Mucosa of gallbladder (tissue), 1 donor: ENCODE measurements around the gene KCNJ16. TPM values are rescaled to one million over a fixed set of nuclear protein-coding genes. Genes with fewer than 3 reads are reported as not detected.

ENCODE experiments used
- DNase-seq: peaks from one replicate; pipeline ENCODE4 v3.0.0-alpha.2; 2020; ENCODE audit warnings: low spot score
- total RNA-seq: library from RNA; stranded (reverse); gene quantifications from one replicate; pipeline ENCODE4 v1.2.1, GENCODE V29; 2021
- donor health status: DM: no; HTN: no; CAD: no.

Gene KCNJ16
- total RNA-seq, 1 donor from 2014 or later, result 93.9 TPM

DNA sequence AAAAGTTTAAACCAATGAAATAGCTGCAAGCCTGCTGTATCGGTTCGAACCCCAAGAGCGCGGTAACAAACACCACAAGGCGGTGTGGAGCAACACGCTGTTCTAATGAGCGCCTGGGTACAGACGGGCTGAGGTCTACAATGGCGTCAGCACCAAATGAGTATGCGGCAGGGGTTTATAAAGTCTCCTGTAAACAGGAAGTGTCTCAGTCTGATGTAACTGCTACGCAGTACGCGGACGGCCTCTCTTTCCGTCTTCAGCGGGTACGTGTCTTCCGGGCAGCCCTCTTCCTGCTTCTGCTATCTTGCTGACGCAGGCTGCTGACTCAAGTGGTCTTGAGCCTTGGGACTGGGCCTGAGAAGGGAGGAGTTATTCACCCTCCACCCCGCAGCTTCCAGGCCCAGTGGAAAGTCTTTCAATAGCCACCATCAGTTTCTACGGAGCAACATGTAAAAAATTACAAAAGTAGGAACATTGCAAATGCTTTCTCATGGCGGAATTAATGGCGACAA, 53.8 kb downstream of the KCNJ16 start:
- no peak for DNase-seq

DNA sequence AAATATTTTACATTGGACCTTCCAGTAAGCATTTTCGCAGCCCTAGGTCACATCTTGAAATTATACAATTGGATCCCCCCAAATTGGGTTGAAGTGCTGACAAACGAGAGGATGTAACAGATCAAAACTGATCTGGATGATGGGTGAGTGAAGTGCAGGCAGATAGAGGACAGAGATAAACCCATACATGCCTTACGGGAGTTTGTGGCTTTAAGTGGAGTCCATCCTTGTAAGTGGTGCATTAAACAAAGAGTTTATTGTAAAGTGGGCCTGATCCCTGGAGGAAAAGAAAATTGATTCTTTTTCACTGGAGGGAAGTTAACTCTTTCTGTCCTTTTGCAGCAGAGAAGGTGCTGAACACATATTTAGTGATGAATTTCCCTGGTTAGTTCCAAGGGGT, 55.3 kb downstream of the KCNJ16 start:
- no peak for DNase-seq

DNA sequence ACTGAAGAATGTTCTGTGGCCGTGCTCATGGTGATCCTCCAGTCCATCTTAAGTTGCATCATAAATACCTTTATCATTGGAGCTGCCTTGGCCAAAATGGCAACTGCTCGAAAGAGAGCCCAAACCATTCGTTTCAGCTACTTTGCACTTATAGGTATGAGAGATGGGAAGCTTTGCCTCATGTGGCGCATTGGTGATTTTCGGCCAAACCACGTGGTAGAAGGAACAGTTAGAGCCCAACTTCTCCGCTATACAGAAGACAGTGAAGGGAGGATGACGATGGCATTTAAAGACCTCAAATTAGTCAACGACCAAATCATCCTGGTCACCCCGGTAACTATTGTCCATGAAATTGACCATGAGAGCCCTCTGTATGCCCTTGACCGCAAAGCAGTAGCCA, 57.5 kb downstream of the KCNJ16 start:
- no peak for DNase-seq

DNA sequence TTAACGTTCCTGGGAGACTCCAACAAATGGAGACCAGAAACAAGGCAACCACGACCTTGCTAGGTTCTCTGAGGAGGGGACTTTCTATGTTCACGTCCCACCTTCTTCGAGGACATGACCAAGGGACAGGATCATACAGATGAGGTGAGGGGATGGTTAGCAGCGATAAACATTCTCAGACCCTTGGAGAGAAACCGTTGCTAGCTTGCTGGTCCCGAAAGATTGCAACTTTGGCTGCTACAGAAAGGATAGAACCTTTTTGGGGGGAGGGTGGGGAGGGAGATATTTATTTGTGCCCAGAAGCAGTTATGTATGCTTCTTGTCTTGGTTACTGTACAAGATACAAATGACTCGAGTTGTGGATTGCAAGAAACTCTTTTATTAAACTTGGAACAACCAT, 59.0 kb downstream of the KCNJ16 start:
- no peak for DNase-seq

DNA sequence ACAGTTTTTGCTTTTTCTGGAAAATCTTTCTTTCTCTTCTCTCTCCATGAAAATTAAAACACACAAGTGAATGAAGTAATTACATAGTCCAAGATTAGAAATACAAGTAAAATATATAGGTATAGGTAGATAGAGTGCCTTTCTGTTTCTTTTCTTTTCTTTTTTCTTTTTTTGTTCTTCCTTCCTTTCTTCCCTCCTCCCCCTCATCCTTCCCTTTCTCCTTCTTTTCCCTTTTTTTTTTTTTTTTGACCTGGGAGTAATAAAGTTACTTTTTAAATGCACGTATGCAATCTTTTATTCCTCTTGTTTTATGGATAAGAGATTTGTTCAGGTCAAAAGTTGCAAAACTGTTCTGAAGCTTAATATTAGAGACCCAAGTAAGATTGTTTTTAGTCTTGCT, 59.8 kb downstream of the KCNJ16 start:
- no peak for DNase-seq

DNA sequence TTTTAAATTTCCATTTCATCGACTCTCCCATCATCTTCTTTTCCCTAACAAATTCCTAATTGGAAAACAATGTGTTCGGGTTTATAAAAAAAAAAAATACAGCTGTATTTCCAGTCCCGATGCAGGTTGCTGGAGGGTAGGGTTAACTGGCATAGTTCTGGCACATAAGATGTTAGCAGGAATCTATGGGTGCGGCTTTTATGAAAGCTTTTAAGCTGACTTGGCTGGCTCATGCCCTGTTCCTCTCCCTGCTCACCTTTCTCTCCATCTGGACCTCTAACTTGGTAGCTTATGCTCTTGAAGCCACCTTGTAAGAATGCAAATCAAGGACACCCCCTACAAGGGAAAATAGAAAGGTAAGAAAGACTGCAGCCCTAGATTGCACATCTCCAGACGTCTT, 61.1 kb downstream of the KCNJ16 start:
- DNase-seq, result no peak

DNA sequence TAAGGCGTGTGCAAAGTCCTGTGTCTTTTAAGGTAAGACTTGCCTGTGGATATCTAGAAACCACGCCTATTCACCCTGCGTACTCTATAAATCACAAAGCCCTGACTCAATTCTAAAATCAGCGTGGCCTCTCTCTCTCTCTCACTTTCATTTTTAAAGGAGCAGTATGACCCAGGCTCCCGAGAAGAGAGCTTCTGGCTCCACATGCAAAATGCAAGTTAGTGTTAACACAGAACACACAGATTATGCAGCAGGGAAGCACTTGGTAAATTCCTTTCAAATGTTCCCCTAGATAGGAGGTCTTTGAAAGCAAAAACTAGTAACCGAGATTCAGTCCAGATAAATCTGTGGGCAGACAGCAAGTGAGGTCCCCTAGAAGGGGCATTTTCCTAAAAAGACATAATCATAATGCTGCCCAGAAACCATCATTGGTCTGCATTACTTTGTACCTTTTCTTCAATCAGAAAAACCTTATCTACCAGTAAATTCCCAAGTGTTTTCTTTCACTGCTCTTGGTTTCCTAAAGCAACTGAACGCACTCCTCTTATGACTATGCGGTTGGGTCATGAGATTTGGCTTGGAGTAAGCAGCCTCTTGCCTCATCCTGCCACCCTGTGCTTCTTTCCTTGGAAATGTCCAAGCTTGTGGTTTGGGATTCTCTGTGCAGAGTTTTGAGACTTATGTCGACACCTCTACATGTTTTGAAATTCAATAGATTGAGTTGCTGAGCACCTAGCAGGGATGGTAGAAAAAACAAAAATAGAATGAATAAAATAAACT, 62.6 kb downstream of the KCNJ16 start:
- DNase-seq, result peak; percentile 56

DNA sequence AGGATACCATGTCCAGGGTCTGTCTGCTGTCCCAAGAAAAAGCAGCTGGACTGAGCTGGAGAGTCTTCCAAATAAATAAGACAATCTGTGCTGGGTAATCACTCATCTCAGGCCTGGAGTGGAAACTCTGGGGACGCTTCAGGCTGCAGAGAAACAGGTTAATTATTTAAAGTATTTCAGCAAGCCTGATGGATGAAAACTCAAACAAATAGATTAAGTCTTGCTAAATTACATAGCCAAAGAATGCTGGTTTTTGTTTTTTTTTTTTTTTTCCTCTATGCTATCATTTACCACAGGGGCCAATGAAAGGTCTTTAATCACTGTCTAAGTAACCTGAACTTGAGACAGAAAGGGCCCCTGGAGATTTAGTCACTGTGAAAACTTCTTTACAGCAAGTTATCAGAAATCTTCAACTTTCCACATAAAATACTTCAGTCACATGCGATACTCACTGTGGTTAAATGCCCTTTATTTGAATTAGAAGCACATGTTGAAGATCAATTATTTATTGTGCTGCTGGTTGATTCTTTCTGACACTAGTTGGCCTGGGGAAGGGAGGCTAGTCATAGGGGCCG, 63.4 kb downstream of the KCNJ16 start:
- no peak for DNase-seq

DNA sequence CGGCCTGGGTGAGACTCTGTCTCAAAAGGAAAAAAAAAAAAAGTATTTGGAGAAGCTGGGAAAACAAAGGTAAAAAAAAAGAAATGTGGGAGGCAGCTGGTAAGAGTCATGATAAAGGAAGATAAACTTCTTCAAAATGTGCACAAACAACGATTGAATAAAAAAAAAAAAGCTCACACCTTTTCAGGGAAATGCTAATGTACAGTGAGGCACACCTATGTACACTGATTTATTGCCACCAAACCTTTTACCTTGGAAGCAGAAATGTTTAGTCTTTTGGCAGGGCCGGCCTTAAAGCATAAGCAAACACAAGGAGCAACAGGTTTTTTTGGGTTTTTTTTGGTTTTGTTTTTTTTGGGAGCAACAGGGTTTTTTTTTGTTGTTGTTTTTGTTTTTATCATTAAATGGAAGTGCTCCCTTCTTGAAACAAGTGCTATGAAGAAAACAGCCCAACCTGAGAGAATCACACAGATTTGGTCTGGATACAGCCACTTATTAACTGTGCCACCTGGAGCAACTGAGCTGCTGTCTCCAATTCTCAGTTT, 64.5 kb downstream of the KCNJ16 start:
- no peak for DNase-seq

DNA sequence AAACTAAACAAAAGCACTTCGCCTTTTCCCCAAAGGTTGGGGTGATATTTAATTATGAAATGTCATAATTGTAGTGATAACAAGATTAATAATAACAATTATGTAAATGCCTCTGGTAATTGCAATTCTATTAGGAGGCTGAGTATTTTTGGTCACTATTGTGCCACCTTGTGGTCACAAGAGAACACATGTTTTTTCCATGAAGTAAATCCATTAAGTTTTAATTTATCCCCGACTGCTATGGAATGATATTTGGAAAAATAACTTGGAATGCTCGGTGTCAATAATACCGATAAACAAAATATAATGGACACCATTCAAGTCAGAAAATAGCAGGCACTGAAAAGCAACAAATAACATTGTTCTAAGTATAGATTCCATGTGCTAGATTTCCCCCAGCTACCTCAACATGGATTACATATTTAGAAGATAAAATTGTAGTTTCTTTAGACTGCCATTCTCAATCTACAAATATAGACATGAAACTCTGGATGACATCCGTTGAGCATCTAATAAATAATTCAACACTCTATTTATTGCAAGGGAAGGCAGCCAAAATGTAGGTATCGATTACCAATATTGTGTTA, 69.3 kb downstream of the KCNJ16 start:
- DNase-seq, result no peak

DNA sequence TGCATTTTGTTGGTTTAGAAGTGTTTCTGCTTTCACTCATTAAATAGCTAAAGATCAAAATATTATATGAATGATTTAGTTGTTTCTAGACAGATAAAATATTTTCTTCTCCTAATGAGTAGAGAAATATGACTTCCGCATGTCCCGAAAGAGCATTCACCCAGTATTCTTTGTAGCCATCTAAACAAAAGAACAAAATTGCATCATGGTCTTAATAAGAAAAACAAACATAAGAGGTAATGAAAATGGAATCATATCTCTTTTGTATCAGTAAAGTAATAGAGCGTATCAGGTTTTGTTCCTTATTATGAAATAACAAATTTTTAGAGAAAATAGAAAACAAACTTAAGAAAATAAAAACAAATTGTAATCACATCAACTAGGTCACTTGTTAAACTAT, 78.2 kb downstream of the KCNJ16 start:
- DNase-seq, result no peak

DNA sequence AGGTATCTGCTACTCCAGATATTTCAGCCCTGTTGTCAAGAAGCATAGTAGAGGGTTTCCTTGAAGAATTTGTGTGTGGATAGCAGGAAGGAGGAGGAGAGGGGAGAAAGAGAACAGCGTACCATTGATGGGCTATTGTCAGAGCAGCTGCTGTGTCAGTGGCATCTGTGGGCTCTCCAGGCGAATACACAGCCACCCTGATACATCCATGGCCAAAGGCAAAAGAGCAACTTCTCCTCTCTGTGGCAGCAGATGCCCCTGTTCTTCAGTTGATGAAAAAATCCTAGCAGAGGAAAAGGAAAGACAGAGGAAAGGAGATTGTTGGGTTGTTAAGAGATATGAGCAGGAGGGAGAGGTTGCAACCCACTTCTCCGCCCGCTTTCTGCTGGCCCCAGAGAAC, 82.1 kb downstream of the KCNJ16 start:
- DNase-seq, result no peak

DNA sequence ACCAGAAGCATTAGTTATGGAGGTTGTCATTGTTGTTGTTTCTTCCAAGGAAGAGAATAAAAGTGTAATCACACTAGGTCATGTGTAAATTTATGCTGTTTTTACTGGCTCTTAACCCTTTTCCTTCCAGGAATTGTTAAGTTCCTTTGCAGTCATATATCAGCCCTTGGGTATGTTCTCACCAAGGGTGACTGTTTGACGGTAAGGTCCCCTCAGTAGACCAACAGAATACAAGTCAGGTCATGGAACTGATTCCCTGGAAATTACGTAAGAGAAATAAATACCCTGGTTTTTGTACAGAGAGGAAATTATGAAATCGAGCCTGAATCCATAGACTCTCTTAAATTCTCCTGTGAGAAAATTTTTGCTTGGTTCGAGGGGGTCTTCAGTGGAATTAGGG, 83.2 kb downstream of the KCNJ16 start:
- DNase-seq, result no peak

DNA sequence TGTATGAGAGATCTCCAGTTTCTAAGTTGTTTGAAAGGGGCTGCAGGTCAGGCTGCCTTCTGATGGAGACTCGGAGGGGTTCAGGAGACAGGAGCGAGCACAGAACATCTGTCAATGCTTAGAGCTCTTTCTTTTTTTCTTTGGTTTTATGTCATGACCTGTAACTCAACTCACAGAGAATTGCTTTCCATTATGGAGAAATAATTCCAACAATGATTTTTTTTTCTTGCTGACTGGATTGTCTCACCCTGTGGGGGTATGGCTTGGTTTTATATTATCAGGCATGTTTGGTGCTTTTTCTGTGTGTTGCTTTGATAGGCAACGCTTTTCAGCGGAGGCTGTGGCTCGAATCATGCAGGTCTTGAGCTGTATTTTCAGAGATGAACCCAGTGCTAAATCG, 83.6 kb downstream of the KCNJ16 start:
- DNase-seq, result no peak

DNA sequence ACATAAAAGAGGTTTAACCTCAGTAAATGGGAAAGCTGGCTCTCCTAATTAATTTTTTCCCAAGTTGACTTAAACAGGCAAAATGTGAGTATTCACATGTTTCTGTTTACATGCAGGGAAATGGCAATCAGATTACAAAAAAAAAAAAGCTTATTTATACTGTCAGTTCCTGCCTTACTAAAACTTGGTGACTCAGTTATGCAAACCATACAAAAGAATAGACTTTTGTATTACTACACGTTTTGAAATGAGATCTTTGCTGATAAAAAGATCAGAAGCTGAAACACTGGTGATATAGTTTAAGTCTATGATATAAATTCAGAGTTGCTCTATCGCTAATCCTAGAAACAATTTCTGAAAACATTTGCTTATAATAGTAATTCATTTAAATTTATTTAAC, 85.0 kb downstream of the KCNJ16 start:
- no peak for DNase-seq

DNA sequence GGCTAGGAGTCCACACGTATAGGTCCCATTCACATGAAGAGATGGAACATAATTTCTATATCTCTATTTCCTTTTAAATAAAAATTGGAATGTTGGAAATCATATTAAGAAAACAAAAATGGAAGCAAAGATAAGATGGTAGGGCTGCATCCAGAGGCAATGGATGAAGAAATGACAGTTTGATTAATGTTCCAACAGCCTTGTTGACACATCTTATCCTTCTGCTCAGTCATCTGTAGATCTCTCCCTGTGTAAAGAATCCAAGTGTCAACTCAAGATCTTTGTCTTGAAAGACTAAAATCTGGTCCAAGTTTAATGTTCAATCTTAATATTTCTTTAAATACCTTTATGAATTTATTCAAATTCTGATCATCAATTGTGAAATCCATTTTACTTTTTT, 86.5 kb downstream of the KCNJ16 start:
- no peak for DNase-seq

DNA sequence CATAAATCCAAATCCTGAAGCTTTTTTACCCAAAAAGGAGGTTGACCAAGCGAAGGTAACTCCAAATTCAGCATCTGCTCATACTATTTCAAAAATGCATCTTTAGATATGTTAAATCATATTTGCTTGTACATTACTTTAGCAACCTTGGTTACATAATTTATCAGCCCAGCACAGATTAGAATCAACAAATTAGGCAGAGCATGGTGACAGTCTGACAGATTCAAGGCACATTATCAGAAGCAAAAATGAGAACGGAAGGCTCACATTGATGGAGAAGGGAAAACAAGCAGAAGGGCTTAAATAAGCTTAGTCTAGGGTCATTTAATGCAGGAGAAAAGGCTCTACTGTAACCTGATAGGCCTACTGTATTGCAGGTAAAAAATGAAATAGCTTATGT, 90.4 kb downstream of the KCNJ16 start:
- no peak for DNase-seq

DNA sequence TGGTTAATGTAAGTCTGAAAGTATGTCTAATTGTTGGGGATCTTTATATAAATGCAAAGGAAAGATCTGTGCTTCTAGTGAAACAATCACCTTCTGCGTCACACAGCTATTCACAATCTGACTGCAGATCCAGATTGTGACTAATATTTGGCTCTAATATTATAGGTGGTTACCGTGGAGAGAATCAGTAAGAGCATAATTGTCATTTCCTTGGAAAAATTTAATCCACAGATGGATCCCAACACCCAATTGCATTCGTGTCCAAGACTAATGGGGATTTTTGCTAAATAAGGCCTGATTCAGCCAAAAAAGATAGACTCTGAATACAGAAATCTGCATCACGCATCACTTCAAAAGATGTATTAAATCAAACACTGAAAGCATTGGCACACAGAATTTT, 91.6 kb downstream of the KCNJ16 start:
- no peak for DNase-seq

DNA sequence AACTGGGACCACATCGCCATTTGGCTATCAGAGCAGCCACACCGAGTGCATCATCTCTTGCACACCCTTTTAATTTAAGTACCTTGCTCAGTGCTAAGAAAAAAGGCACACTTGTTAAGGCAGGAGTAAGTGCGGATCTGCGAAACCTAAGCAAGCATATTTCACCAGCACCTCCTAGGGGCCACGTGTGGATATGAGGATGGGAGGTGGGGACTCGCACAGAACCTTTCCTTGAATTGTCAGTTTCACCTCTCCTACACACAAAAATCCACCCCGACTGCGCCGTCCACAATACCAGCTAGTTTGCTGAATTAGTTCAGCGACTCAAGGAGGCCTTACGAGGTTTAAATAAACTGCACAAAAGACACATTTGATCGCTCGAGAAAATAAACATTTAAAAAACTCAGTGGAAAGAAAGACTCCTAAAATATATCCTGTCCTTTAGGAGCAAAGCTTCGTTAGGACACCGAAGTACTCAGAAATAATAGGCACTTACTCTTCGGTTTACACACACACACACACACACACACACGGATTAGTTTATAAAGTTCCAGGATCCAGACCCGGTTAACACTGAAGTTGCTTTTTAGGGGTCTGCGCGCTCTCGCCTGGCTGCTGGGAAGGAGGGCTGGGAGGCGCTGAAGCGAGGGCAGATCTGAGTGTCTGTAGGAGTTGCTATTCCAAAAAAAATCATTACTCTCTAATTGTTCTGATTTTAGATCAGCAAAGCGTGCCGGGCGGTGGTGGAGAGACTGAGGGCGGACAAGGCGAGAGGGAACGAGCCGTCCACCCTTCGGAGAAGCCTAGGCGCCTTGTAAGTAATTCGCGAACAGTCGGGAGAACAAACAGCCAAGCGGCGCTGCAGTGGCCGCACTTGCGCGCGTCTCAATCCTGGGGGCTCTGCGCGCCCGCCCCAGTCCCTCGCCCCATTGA, 93.3 kb downstream of the KCNJ16 start:
- DNase-seq, result peak; percentile 66

DNA sequence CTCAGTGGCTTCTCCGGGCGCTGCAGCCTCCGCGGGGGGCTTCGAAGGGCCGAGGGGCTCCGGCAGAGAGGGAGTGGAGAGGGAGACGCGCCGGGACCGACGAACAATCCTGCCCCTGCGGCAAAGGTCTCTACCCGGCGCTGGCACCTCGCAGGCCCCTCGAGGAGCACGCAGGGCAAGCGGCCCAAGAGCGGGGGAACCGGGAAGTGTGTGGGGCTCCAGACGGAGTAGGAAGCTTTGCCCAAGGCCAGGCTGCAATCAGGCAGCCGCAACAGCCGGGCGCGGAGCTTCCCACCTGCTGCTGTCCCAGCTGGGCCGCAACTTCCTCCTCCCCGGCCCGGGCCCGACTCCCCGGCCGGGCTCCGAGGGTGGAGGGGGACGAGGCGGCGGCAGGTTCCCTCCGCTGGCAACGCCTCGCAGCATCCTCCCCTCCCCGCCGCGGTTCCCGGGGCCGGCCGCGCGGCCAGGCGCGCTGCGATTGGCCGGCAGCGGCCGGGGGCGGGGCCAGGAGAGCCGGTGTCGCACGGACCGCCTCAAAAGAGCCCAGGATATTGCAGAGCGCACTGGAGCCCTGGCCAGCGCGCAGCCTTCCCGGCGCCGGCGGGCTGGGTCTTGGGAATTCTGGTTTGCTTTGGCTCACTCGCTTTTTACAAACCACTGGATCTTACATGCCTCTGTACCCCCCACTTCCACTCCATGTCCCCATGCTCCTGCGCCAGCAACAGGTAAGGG, 94.1 kb downstream of the KCNJ16 start, which contains the start of gene KCNJ2:
Gene KCNJ2, plus strand, starts transcription at position 556 of the 732 bp plus-strand sequence. CDS start 5,508 bp downstream, outside the sequence.
- DNase-seq, result peak; percentile 89
